ENCODE results near the gene FAM131B.

GRCh38 chr7:143359771-143360353 lies 2.7 kb downstream of the FAM131B start:
- TF ChIP-seq CTCF (IDR thresholded peaks at IDR 0.05; ENCODE audit: low read length): no peak
- TF ChIP-seq EZH2 (IDR thresholded peaks at IDR 0.05; ENCODE audit: borderline replicate concordance, low read length): no peak

All from OCI-LY1 (cell line).